Keratinocyte (primary cell): ENCODE measurements around the gene GNB1. TPM values are rescaled to one million over a fixed set of nuclear protein-coding genes. Genes with fewer than 3 reads are reported as not detected.
A peak's percentile ranks its signal among the peaks of the same experiment; 100 is the strongest.

ENCODE experiments used
- DNase-seq: peaks from one replicate; pipeline ENCODE4 v3.0.0-alpha.2; 2011; ENCODE audit warnings: low read depth, missing footprints, low spot score
- FAIRE-seq: peaks from 2 replicates; lab custom pipeline; 2011; peaks lifted over from hg19 to GRCh38; lab: Jason Lieb, UNC
- H2AFZ ChIP-seq: 2 replicates; pipeline ENCODE4 v1.6.0; 2012; ENCODE audit warnings: low read length, control low read depth, inconsistent platforms; ENCODE audit not compliant: control insufficient read depth
- H3K27ac ChIP-seq: 2 replicates; pipeline ENCODE4 v1.5.1; 2011; ENCODE audit warnings: low read length; ENCODE audit not compliant: control insufficient read depth, insufficient read depth
- H3K27me3 ChIP-seq: 3 replicates; pipeline ENCODE4 v1.6.0; 2011; ENCODE audit warnings: low read length; ENCODE audit not compliant: control insufficient read depth, insufficient read depth; ENCODE audit errors: extremely low read depth
- H3K36me3 ChIP-seq, 2 experiments: 2 replicates in 1 of 2; 3 replicates in 1 of 2; pipeline ENCODE4 v1.5.1; 2011; ENCODE audit warnings: low read length in 2 of 2, mild to moderate bottlenecking in 1 of 2; ENCODE audit not compliant: control insufficient read depth in 2 of 2, insufficient read depth in 2 of 2; ENCODE audit errors: extremely low read depth in 1 of 2
- H3K4me1 ChIP-seq: 3 replicates; pipeline ENCODE4 v1.5.1; 2011; ENCODE audit warnings: low read length; ENCODE audit not compliant: control insufficient read depth, insufficient read depth; ENCODE audit errors: extremely low read depth
- H3K4me2 ChIP-seq: 3 replicates; pipeline ENCODE4 v1.6.0; 2011; ENCODE audit warnings: low read depth, low read length; ENCODE audit not compliant: control insufficient read depth, insufficient read depth; ENCODE audit errors: extremely low read depth
- H3K4me3 ChIP-seq, 3 experiments: fragments of 200-600 bp in 1 of 3; sonication (generic) in 1 of 3; 2 replicates in 2 of 3; 3 replicates in 1 of 3; pipeline ENCODE4 v1.5.1; 2011 to 2016; ENCODE audit warnings: low read length in 3 of 3, mild to moderate bottlenecking in 3 of 3, control low read depth in 2 of 3, inconsistent platforms in 1 of 3, low read depth in 1 of 3, mixed read lengths in 1 of 3, mixed run types in 1 of 3, moderate library complexity in 1 of 3; ENCODE audit not compliant: control insufficient read depth in 2 of 3, insufficient read depth in 2 of 3; ENCODE audit errors: extremely low read depth in 1 of 3
- H3K79me2 ChIP-seq: 2 replicates; pipeline ENCODE4 v1.6.0; 2012; ENCODE audit warnings: low read length; ENCODE audit not compliant: control insufficient read depth, insufficient read depth
- H3K9ac ChIP-seq: 3 replicates; pipeline ENCODE4 v1.6.0; 2011; ENCODE audit warnings: low read length; ENCODE audit not compliant: control insufficient read depth, insufficient read depth; ENCODE audit errors: extremely low read depth
- H3K9me1 ChIP-seq: 3 replicates; pipeline ENCODE4 v1.6.0; 2011; ENCODE audit warnings: low read length; ENCODE audit not compliant: control insufficient read depth, insufficient read depth; ENCODE audit errors: extremely low read depth
- H3K9me3 ChIP-seq: 2 replicates; pipeline ENCODE4 v1.5.1; 2012; ENCODE audit warnings: low read depth, low read length; ENCODE audit not compliant: control insufficient read depth
- H4K20me1 ChIP-seq: 3 replicates; pipeline ENCODE4 v1.6.0; 2011; ENCODE audit warnings: low read length; ENCODE audit not compliant: control insufficient read depth, insufficient read depth; ENCODE audit errors: extremely low read depth
- EZH2 ChIP-seq: IDR thresholded peaks from one replicate; pipeline ENCODE4 v1.6.1; 2012; ENCODE audit warnings: inconsistent platforms, mild to moderate bottlenecking, low read length, moderate library complexity
- dilution Hi-C: fragments of 300-500 bp; cut with MboI; formaldehyde crosslinking; loops from one replicate; pipeline ENCODE4 v1.7.0; 2020; ENCODE audit warnings: low sequenced_read_pairs; ENCODE audit not compliant: extremely low pct_ligation_motif_present
- polyA plus RNA-seq, 5 experiments: library from polyadenylated mRNA; depleted of rRNA in 3 of 5; stranded (reverse) in 3 of 5; stranded (forward) in 1 of 5; unstranded in 1 of 5; fragments of >200 nt; gene quantifications; 1 replicate in 1 of 5; 2 replicates in 3 of 5; 3 replicates in 1 of 5; pipeline versions ENCODE4 v1.2.1 to v1.2.3, GENCODE V29; 2011 to 2012; ENCODE audit warnings: missing spikeins in 2 of 5, low read depth in 1 of 5, low replicate concordance in 1 of 5
- TF ChIP-seq, protein P1 (sequence below), 3 experiments: IDR thresholded peaks in 1 of 3; conservative IDR thresholded peaks in 1 of 3; optimal IDR thresholded peaks in 1 of 3; 2 replicates in 2 of 3; 3 replicates in 1 of 3; pipeline versions ENCODE3 to v1.5.1; 2011; ENCODE audit warnings: low read length in 3 of 3, mild to moderate bottlenecking in 3 of 3, moderate library complexity in 2 of 3, control low read depth in 1 of 3, inconsistent platforms in 1 of 3; ENCODE audit not compliant: insufficient read depth in 2 of 3; ENCODE audit errors: extremely low read depth in 1 of 3

GNB1 gene
- polyA plus RNA-seq, 1 donor (not counting 4 experiments of a cell fraction or from before 2014, with no cell fraction given), result 364 TPM

DNA sequence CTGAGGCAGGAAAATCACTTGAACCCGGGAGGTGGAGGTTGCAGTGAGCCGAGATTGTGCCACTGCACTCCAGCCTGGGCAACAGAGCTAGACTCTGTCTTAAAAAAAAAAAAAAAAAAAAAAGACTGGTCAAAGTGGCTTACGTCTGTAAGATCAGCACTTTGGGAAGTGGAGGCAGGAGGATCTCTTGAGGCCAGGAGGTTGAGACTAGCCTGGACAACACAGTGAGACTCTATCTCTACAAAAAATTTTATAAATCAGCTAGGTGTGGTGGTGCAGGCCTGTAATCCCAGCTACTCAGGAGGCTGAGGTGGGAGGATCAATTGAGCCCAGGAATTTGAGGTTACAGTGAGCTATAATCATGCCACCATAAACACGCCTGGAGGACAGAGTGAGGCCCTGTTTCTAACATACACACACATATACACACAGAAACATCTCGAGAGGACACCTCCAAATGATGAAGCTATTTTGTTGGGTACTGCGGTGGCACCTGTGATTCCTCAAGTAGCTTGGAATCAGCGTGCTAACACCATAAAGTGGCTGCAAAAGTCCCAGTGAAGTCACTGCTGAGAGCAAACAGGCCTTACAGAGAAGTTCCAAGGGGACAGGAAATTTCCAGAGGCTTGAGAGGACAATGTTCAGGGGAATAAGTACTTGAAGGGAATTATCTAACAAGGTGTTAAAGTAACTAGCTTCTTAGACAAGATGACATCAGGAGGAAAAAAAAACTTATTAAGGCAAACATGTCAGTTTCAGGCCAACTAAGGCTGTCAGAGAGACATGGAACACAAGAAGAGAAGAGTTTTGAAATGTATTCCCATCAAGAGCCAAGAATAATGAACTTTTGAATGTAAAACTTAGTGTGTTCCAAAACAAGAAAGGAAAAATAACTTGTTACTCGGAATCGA, 114.0 kb downstream of the GNB1 start:
- H3K9me3 ChIP-seq, result no peaks in the 10 kb centered on the region
- TF ChIP-seq EZH2, result no peak
- TF ChIP-seq, protein P1, sequence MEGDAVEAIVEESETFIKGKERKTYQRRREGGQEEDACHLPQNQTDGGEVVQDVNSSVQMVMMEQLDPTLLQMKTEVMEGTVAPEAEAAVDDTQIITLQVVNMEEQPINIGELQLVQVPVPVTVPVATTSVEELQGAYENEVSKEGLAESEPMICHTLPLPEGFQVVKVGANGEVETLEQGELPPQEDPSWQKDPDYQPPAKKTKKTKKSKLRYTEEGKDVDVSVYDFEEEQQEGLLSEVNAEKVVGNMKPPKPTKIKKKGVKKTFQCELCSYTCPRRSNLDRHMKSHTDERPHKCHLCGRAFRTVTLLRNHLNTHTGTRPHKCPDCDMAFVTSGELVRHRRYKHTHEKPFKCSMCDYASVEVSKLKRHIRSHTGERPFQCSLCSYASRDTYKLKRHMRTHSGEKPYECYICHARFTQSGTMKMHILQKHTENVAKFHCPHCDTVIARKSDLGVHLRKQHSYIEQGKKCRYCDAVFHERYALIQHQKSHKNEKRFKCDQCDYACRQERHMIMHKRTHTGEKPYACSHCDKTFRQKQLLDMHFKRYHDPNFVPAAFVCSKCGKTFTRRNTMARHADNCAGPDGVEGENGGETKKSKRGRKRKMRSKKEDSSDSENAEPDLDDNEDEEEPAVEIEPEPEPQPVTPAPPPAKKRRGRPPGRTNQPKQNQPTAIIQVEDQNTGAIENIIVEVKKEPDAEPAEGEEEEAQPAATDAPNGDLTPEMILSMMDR (optimal IDR thresholded peaks at IDR 0.05 in 1 of 3, IDR thresholded peaks at IDR 0.05 in 1 of 3, conservative IDR thresholded peaks at IDR 0.05 in 1 of 3; ENCODE audit: extremely low read depth in 1 of 3, insufficient read depth in 2 of 3, low read length in 3 of 3), result no peak
- H3K4me3 ChIP-seq, result peak overlapping the region; percentile 58 to 91 (median 91)
- peaks cover 29% of the 10 kb centered on the region for H3K4me1 ChIP-seq
- H3K4me2 ChIP-seq, result peak overlapping the region; percentile 92
- DNase-seq, result no peak
- H3K36me3 ChIP-seq, result peaks cover 0 to 13% of the 10 kb centered on the region in 2 experiments
- no peak overlapping the region for H2AFZ ChIP-seq
- H3K9me1 ChIP-seq, result no peaks in the 10 kb centered on the region
- H3K9ac ChIP-seq, result peak overlapping the region; percentile 92
- H3K27ac ChIP-seq, result peak overlapping the region; percentile 76
- peaks cover 58% of the 10 kb centered on the region for H3K79me2 ChIP-seq
- dilution Hi-C loops, result no loop called here
- H4K20me1 ChIP-seq, result peaks cover 9% of the 10 kb centered on the region
- FAIRE-seq, result no peak
- no peaks in the 10 kb centered on the region for H3K27me3 ChIP-seq

DNA sequence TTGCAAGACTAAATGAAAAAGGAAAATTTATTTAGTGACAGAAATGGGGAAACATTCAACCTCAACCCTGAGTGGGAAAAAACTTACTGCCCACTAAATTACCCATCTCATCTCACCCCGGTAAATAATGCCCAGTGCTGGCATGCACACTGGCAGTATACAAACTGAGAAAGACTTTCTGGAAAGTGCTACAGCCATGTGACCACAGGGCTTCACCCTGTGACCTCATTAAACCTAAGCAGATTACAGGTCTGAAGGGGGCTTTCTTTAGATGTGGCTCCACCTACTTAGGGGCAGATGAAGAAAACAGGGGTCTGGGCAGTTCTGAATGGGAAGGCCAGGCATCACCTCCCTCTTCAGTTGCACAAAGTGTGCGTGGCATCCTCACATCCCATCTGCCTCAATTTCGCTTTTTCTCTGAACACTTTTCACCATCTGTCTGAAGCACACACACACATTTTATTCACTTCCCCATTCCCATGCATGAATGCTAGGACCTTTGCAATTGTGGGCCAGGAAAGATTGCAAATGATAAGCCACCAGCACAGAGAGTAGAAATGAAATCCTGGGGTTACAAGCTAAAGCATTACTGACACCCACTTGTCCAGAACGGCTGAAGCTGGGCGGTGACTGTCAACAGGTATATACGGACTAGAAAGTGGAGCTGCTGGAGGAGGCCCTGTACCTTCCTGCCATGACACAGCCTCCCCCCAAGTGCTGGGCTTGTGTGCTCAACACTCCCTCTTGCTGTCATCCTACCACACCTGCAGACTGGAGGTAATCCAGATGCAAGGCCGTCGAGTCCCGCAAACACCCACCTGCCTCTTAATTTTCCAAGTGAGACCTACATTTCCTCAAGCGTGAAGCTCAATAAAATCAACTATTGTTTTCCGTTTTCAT, 115.3 kb downstream of the GNB1 start:
- DNase-seq, result no peak
- H2AFZ ChIP-seq, result no peak overlapping the region
- no peak overlapping the region for H3K9ac ChIP-seq
- dilution Hi-C loops, result no loop called here
- FAIRE-seq, result no peak
- H3K4me1 ChIP-seq, result peaks cover 28% of the 10 kb centered on the region
- no peak overlapping the region for H3K4me3 ChIP-seq
- TF ChIP-seq EZH2, result no peak
- TF ChIP-seq, protein P1 (optimal IDR thresholded peaks at IDR 0.05 in 1 of 3, IDR thresholded peaks at IDR 0.05 in 1 of 3, conservative IDR thresholded peaks at IDR 0.05 in 1 of 3; ENCODE audit: extremely low read depth in 1 of 3, insufficient read depth in 2 of 3, low read length in 3 of 3), result no peak
- H3K9me1 ChIP-seq, result no peaks in the 10 kb centered on the region
- H3K27me3 ChIP-seq, result no peaks in the 10 kb centered on the region
- peak overlapping the region; percentile 2 for H3K4me2 ChIP-seq
- peaks cover 0 to 13% of the 10 kb centered on the region in 2 experiments for H3K36me3 ChIP-seq
- H3K9me3 ChIP-seq, result peaks cover 2% of the 10 kb centered on the region
- H4K20me1 ChIP-seq, result peaks cover 9% of the 10 kb centered on the region
- no peak overlapping the region for H3K27ac ChIP-seq
- peaks cover 70% of the 10 kb centered on the region for H3K79me2 ChIP-seq
